Activated CD4-positive, alpha-beta memory T cell treated with anti-CD3 and anti-CD28 coated beads, Interleukin-2, amount 10 ng/mL, durations not matched to agents 7 days and 5 days (primary cell): ENCODE measurements around the gene SEPHS1. TPM values are rescaled to one million over a fixed set of nuclear protein-coding genes. Genes with fewer than 3 reads are reported as not detected.

ENCODE experiments used
- CTCF ChIA-PET: fragments of 350-600 bp; sonication (Branson Sonifier 250); formaldehyde crosslinking; loops from one replicate; lab custom pipeline; 2021; ENCODE audit warnings: antibody characterized with exemption, inconsistent platforms; lab: Charles Lee
- POLR2A ChIA-PET: fragments of 350-600 bp; sonication (Branson Sonifier 250); formaldehyde crosslinking; loops from one replicate; lab custom pipeline; 2021; ENCODE audit warnings: antibody characterized with exemption; lab: Charles Lee
- DNase-seq: peaks from one replicate; pipeline ENCODE4 v3.0.0-alpha.2; 2020
- H3K27ac Mint-ChIP-seq: one replicate; pipeline ENCODE4 v1.8.0; 2021; ENCODE audit warnings: mild to moderate bottlenecking, mixed read lengths
- H3K27me3 Mint-ChIP-seq: one replicate; pipeline ENCODE4 v1.8.0; 2021; ENCODE audit warnings: mixed read lengths
- H3K36me3 Mint-ChIP-seq: one replicate; pipeline ENCODE4 v1.8.0; 2021; ENCODE audit warnings: low read depth, mixed read lengths
- H3K4me1 Mint-ChIP-seq: one replicate; pipeline ENCODE4 v1.8.0; 2021; ENCODE audit warnings: mixed read lengths
- H3K4me3 Mint-ChIP-seq: one replicate; pipeline ENCODE4 v1.8.0; 2021; ENCODE audit warnings: mild to moderate bottlenecking, mixed read lengths
- H3K9me3 Mint-ChIP-seq: one replicate; pipeline ENCODE4 v1.8.0; 2021; ENCODE audit warnings: mixed read lengths
- total RNA-seq, 2 experiments: library from RNA; stranded (reverse); gene quantifications; one replicate each; pipeline ENCODE4 v1.2.3, GENCODE V29; 2021

SEPHS1 gene
- total RNA-seq, 2 experiments from 2014 or later = 50.9 to 53.6 TPM

DNA sequence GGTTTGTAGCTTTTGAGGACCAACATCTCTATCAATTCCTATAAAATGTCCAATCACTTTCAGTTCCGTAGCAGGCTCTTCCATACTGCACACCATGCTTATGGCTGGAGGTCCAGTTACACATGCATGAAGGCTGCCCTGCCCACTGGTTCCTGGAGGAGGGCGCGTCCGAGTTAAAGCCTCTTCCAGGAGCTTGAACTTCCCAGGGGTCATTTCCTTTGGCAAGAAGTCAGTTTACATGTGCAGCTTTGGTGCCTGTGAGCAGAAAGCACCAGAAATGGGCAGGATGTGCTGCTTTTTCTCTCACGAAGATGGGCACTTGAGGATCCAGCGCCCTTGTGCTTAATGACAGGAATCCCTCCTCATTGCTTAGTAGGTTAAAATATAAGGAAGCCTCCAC, 30.6 kb downstream of the SEPHS1 start:
- POLR2A ChIA-PET = interaction anchor here (1.2 kb wide), 1 partner anchor 15 kb away, joined by 5 read pairs; no protein-coding TSS in a partner anchor
- DNase-seq = no peak
- Mint-ChIP-seq H3K4me3 (no peak overlapping the region), H3K27ac (no peak overlapping the region), H3K36me3 (peaks cover 18% of the 10 kb centered on the region), H3K27me3 (no peaks in the 10 kb centered on the region), H3K4me1 (no peaks in the 10 kb centered on the region), H3K9me3 (no peaks in the 10 kb centered on the region)
- CTCF ChIA-PET = interaction anchor here (1.1 kb wide), 1 partner anchor 15 kb away, joined by 3 read pairs; no protein-coding TSS in a partner anchor

DNA sequence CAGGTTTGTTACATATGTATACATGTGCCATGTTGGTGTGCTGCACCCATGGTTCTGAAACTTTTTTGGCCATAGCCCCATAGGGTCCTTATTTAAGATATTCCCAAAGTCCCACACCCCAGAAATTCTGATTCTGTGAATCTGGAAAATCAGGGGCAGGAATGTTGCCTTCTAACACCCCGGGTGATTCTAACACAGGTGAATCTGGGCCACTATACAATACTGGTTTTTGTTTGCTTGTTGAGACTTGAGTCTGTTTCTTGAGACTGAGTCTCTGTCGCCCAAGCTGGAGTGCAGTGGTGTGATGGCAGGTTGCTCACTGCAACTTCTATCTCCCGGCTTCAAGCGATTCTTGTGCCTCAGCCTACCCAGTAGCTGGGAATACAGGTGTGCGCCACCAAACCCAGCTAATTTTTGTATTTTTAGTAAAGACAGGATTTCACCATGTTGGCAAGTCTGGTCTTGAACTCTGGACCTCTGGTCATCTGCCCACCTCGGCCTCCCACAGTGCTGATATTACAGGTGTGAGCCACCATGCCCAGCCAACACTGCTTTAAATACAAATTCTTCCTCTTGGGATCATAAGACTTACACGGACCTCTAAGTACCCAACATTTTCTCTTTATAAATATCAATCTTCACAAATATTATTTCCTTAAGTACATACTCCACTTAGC, 31.3 kb downstream of the SEPHS1 start:
- DNase-seq = no peak
- H3K4me3 Mint-ChIP-seq = no peak overlapping the region
- CTCF ChIA-PET = interaction anchor here (1.1 kb wide), 1 partner anchor 14 kb away, joined by 3 read pairs; no protein-coding TSS in a partner anchor
- no peak overlapping the region for H3K27ac Mint-ChIP-seq
- no peaks in the 10 kb centered on the region for H3K9me3 Mint-ChIP-seq
- H3K27me3 Mint-ChIP-seq = no peaks in the 10 kb centered on the region
- H3K36me3 Mint-ChIP-seq = peaks cover 11% of the 10 kb centered on the region
- POLR2A ChIA-PET = interaction anchor here (1.2 kb wide), 1 partner anchor 14 kb away, joined by 5 read pairs; no protein-coding TSS in a partner anchor
- no peaks in the 10 kb centered on the region for H3K4me1 Mint-ChIP-seq

DNA sequence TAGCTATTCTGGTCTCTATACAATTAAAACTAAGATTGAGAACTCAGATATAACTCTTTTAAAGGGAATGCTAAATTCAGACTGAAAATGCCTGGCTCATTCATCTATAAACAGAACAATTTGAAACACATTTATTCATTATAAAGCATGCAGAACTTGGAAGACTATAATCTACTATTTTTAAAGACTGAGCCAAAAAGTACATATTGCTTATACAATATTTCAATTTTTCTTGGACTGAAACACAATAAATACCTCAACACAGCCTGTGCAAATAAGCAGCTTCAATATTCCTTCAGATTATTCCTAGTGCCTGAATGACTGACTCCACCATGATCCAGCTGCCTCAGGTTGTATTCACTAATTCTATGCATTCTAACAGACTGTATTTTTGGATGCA, 32.7 kb downstream of the SEPHS1 start:
- Mint-ChIP-seq H3K27me3 (no peaks in the 10 kb centered on the region), H3K4me3 (no peak overlapping the region), H3K36me3 (peaks cover 5% of the 10 kb centered on the region), H3K27ac (no peak overlapping the region), H3K4me1 (no peaks in the 10 kb centered on the region), H3K9me3 (no peaks in the 10 kb centered on the region)
- ChIA-PET CTCF (no interaction called here), POLR2A (interaction anchor here (1.3 kb wide), 1 partner anchor 13 kb away, joined by 4 read pairs; no protein-coding TSS in a partner anchor)
- no peak for DNase-seq

DNA sequence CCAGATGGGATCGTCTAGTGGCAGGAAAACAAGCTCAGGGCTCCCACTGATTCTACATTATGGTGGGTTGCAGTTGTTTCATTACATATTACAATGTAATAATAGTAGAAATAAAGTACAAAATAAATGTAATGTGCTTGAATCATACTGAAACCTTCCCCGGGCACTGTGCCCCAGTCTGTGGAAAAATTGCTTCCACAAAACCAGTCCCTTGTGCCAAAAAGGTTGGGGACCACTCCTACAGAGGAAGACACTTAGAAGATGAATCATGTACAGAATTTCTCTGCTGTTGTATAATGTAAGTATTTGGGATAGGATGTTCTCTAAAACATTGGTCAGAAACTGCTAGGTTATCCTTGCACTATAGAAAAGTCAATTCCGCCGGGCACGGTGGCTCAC, 36.9 kb downstream of the SEPHS1 start:
- no peaks in the 10 kb centered on the region for H3K4me1 Mint-ChIP-seq
- ChIA-PET POLR2A (no interaction called here), CTCF (no interaction called here)
- no peaks in the 10 kb centered on the region for H3K36me3 Mint-ChIP-seq
- H3K27me3 Mint-ChIP-seq = no peaks in the 10 kb centered on the region
- no peak overlapping the region for H3K4me3 Mint-ChIP-seq
- no peaks in the 10 kb centered on the region for H3K9me3 Mint-ChIP-seq
- H3K27ac Mint-ChIP-seq = no peak overlapping the region
- no peak for DNase-seq

DNA sequence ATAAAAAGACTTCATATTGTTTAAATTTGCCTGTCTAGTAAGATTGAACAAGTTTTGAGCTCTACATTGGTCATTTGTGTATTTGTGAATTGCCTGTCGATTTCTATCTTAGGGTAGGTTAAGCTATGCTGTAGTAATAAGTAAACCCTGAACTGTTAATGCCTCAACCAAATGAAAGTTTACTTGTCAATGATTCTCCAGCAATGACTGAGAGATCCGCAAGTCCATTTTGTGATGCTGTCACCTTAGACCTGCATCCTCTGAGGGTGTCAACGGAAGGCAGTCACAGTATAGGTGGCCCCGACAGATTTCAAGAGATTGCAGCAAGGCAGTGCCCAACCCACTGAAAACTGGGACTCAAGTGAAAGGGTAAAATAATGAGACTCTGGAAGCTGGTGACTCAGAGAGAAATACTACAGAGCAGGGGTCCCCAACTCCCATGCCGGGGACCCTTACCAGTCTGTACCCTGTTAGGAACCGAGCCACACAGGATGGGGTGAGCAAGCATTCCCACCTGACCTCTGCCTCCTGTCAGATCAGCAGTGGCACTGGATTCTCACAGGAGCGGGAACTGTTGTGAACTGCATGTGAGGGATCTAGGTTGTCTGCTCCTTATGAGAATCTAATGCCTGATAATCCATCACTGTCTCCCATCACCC, 37.4 kb downstream of the SEPHS1 start:
- no peak for DNase-seq
- Mint-ChIP-seq H3K4me1 (no peaks in the 10 kb centered on the region), H3K27me3 (no peaks in the 10 kb centered on the region), H3K27ac (no peak overlapping the region), H3K4me3 (no peak overlapping the region), H3K36me3 (no peaks in the 10 kb centered on the region), H3K9me3 (no peaks in the 10 kb centered on the region)
- CTCF ChIA-PET = no interaction called here
- POLR2A ChIA-PET = no interaction called here

DNA sequence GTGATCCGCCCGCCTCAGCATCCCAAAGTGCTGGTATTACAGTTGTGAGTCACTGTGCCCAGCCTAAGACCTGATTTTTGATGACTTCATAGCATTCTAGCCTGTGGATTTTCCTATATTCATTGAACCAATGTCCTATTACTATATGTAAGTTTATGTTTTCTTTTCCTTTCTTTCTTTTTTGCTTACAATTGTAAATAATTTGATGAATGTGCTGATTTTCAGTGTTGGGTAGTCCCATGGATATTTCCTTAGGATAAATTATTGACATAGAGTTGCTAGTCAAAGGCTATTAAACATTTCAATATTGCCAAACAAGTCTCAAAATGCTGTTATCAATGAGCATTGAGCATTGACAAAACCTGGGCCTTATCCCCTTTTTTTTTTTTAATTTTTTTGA, 38.3 kb downstream of the SEPHS1 start:
- CTCF ChIA-PET = no interaction called here

DNA sequence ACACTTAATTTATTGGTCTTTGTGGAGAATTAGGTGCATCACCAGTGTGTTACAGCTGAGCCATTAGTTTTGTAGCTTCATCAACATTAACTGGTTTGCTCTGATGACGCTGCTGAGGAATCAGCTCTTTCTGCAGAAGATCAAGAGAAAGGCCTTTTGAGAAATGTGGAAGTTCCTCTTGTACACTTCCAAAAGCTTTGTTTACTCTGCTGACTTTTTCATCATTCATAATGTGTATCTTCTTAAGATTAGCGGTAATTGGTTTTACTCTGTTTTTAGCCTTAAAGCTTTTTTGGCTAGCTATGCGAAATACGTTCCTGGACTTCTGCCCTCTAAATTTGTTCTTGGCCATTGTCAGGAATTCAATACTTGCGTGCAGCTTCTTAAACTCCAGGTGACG, 40.0 kb downstream of the SEPHS1 start:
- CTCF ChIA-PET = no interaction called here
- H3K27ac Mint-ChIP-seq = no peak overlapping the region
- no peaks in the 10 kb centered on the region for H3K4me1 Mint-ChIP-seq
- no peak overlapping the region for H3K4me3 Mint-ChIP-seq
- no peak for DNase-seq
- H3K9me3 Mint-ChIP-seq = no peaks in the 10 kb centered on the region
- no peaks in the 10 kb centered on the region for H3K27me3 Mint-ChIP-seq
- POLR2A ChIA-PET = no interaction called here
- H3K36me3 Mint-ChIP-seq = no peaks in the 10 kb centered on the region

More for the DNA sequence above, 38.3 kb downstream of the SEPHS1 start:
- H3K27ac Mint-ChIP-seq = no peak overlapping the region
- no peaks in the 10 kb centered on the region for H3K36me3 Mint-ChIP-seq
- H3K27me3 Mint-ChIP-seq = no peaks in the 10 kb centered on the region
- DNase-seq = no peak
- no peaks in the 10 kb centered on the region for H3K9me3 Mint-ChIP-seq
- POLR2A ChIA-PET = no interaction called here
- no peaks in the 10 kb centered on the region for H3K4me1 Mint-ChIP-seq
- no peak overlapping the region for H3K4me3 Mint-ChIP-seq

DNA sequence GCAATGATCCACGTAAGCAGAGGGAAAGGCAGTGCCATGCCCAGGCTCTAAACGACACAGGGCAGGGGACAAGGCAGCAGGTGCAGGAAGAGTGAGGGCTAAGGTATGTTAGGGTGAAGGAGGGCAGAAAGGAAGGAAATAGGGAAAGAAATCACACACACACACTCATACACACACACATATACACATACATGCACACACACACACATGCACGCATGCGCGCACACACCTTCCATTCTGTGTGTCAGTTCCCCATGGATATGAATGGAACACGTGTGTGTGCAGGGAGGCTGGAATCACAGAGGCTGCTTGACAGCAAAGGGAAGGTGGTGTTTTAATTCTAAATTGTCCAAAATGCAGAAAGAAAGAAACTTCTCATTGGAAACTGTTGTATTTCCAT, 42.0 kb downstream of the SEPHS1 start:
- Mint-ChIP-seq H3K27ac (no peak overlapping the region), H3K27me3 (no peaks in the 10 kb centered on the region), H3K4me1 (peaks cover 12% of the 10 kb centered on the region), H3K9me3 (no peaks in the 10 kb centered on the region), H3K36me3 (no peaks in the 10 kb centered on the region), H3K4me3 (no peak overlapping the region)
- ChIA-PET CTCF (interaction anchor here (1.5 kb wide), 1 partner anchor 145 kb away, joined by 3 read pairs; the partner anchor contains the start of gene MCM10), POLR2A (no interaction called here)
- DNase-seq = no peak

DNA sequence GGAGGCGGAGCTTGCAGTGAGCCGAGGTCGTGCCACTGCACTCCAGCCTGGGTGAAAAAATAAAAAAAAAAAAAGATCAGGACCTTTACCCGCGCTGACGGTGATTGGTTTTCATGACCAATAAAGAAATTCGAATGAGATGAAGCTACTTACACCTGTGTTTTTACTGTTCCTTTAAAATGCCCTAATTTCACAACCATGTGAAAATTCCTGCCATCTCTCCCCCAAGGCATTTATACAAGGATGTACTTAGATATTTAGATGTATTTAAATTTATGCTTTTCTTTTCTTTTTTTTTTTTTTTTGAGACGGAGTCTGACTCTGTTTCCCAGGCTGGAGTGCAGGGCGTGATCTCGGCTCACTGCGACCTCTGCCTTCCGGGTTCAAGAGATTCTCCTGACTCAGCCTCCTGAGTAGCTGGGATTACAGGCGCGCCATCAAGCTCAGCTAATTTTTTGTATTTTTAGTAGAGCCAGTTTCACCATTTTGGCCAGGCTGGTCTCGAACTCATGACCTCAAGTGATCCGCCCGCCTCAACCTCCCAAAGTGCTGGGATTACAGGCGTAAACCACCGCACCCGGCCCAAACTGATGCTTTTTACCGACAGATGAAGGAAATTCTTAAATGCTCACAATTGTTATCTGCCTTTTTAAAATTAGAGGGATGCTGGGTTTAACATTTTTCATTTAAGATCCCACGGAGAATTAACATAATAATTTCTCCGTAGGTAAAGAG, 45.1 kb downstream of the SEPHS1 start:
- DNase-seq = no peak
- H3K36me3 Mint-ChIP-seq = no peaks in the 10 kb centered on the region
- H3K9me3 Mint-ChIP-seq = no peaks in the 10 kb centered on the region
- ChIA-PET POLR2A (interaction anchor here (0.7 to 3.8 kb wide), 26 partner anchors 13 to 882 kb away, joined by 3 to 45 read pairs (median 5); partner anchors contain the start of genes MCM10 and OPTN), CTCF (interaction anchor here (0.6 to 3.6 kb wide), 32 partner anchors 10 to 204 kb away, joined by 3 to 46 read pairs (median 6); partner anchors contain the start of genes MCM10 and OPTN)
- no peaks in the 10 kb centered on the region for H3K27me3 Mint-ChIP-seq
- H3K4me1 Mint-ChIP-seq = peaks cover 26% of the 10 kb centered on the region
- H3K4me3 Mint-ChIP-seq = peak overlapping the region; percentile 79
- H3K27ac Mint-ChIP-seq = peak overlapping the region; percentile 99

DNA sequence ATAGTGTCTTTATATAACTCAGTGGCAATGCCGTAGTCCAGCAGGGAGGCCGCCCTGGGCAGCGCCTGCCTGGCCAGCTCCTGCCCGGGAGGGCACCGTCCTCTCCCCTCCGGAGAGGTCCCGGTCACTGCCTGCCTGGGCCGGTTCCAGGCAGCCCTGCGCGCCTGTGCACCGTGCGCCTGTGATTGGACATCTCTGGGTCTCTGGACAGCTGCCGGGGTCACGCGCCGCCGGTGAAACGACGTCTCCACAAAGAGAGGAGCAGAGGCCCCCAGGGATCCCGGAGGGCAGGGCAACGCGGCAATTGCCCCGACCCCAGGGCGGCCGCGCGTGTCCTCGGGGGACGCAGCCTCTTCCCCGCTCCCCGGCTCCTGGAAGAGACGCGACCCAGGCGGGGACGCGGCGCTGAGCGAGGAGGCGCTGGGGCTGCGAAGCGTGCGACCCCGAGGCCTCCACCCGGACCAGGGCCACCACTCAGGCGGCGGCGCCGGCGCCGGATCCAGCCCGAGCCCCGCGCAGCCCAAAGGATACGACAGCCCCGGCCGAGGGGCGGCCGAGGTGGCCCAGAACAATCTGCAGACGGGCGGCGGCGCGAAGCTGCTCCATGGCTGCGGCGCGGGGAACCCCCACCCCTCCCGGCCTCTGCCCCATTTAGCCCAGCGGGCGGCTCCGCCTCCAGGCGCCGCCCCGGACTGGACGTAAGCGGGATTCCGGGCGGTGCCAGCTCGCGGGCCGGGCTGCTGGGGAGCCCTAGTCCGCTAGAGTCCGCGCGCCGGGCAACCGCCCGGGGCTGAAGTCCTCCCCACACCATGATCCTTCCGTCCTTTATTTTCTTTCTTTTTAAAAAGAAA, 48.4 kb downstream of the SEPHS1 start, which contains the start of gene PHYH:
TSS of gene PHYH (minus strand) at position 628 of the 851 bp plus-strand sequence. CDS start at position 606, 22 bp downstream.
- Mint-ChIP-seq H3K9me3 (no peaks in the 10 kb centered on the region), H3K27ac (peak within 1 kb of the TSS; percentile 87), H3K4me3 (peak within 1 kb of the TSS; percentile 80), H3K27me3 (no peaks in the 10 kb centered on the region), H3K36me3 (no peaks in the 10 kb centered on the region), H3K4me1 (peaks cover 26% of the 10 kb centered on the region)
- peak; percentile 83 for DNase-seq
- ChIA-PET CTCF (interaction anchor here (0.6 to 1.7 kb wide), 3 partner anchors 8 to 138 kb away, joined by 3 to 7 read pairs (median 5); partner anchors contain the start of gene MCM10), POLR2A (interaction anchor here (0.7 to 3.8 kb wide), 9 partner anchors 9 to 200 kb away, joined by 3 to 38 read pairs (median 6); partner anchors contain the start of genes MCM10, OPTN and SEPHS1)

DNA sequence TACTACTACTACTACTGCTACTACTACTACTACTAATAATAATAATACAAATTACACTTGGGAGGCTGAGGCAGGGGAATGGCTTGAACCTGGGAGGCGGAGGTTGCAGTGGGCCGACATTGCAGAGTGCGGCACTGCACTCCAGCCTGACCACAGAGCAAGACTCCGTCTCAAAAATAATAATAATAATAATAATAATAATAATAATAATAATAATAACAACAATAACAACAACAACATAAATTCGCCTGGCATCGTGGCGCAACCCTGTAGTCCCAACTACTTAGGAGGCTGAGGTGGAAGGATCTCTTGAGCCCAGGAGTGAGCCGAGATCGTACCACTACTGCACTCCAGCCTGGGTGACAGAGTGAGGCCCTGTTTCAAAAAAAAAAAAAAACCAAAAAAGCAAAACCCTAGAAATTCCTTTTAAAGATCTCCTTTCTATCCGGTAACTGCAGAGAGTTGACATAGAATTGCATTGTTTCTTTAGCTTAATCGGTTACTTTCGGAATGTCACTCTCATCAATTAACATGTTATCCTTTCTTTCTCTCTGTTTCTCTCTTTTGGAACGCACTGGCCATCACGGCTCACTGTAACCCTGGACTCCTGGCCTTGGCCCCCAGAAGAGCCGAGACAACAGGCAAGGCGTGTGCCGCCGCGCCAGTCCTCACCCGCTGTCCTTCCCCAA, 49.2 kb downstream of the SEPHS1 start:
- no peak for DNase-seq
- Mint-ChIP-seq H3K27ac (peak overlapping the region; percentile 40), H3K9me3 (no peaks in the 10 kb centered on the region), H3K27me3 (no peaks in the 10 kb centered on the region), H3K4me1 (peaks cover 26% of the 10 kb centered on the region), H3K4me3 (peak overlapping the region; percentile 64), H3K36me3 (no peaks in the 10 kb centered on the region)
- CTCF ChIA-PET = interaction anchor here (1.7 kb wide), 1 partner anchor 137 kb away, joined by 7 read pairs; the partner anchor contains the start of gene MCM10
- POLR2A ChIA-PET = interaction anchor here (1.8 to 3.4 kb wide), 3 partner anchors 12 to 137 kb away, joined by 6 to 38 read pairs (median 10); partner anchors contain the start of genes MCM10 and SEPHS1
